Fibroblast of lung (primary cell): ENCODE measurements around the gene STARD10. TPM values are rescaled to one million over a fixed set of nuclear protein-coding genes. Genes with fewer than 3 reads are reported as not detected.

Experiments
- DNase-seq, 2 donors: peaks; one replicate each; pipeline versions ENCODE4 v3.0.0 to v3.0.0-alpha.2; 2010; ENCODE audit warnings: low read depth in 2 of 2
- H2AFZ ChIP-seq: 2 replicates; pipeline ENCODE4 v1.5.1; 2012; ENCODE audit warnings: low read length, control low read depth, inconsistent platforms
- H3K27ac ChIP-seq: 2 replicates; pipeline ENCODE4 v1.5.1; 2011; ENCODE audit warnings: low read length, control low read depth; ENCODE audit not compliant: insufficient read depth
- H3K27me3 ChIP-seq: 2 replicates; pipeline ENCODE4 v1.5.1; 2011; ENCODE audit warnings: mild to moderate bottlenecking, low read length; ENCODE audit not compliant: control insufficient read depth, insufficient read depth
- H3K36me3 ChIP-seq: 2 replicates; pipeline ENCODE4 v1.5.1; 2011; ENCODE audit warnings: low read length; ENCODE audit not compliant: control insufficient read depth, insufficient read depth
- H3K4me1 ChIP-seq: 2 replicates; pipeline ENCODE4 v1.5.1; 2011; ENCODE audit warnings: low read length; ENCODE audit not compliant: control insufficient read depth, insufficient read depth; ENCODE audit errors: extremely low read depth
- H3K4me2 ChIP-seq: 2 replicates; pipeline ENCODE4 v1.5.1; 2011; ENCODE audit warnings: low read length, control low read depth; ENCODE audit not compliant: insufficient read depth; ENCODE audit errors: extremely low read depth
- H3K4me3 ChIP-seq, 4 experiments: fragments of 200-600 bp in 1 of 4; sonication (generic) in 1 of 4; replicated peaks in 1 of 4; 2 replicates each; pipeline ENCODE4 v1.5.1; 2011 to 2016; ENCODE audit warnings: low read length in 4 of 4, low read depth in 3 of 4, mild to moderate bottlenecking in 3 of 4, control low read depth in 2 of 4, inconsistent platforms in 1 of 4, mixed read lengths in 1 of 4; ENCODE audit not compliant: insufficient read depth in 1 of 4; ENCODE audit errors: control extremely low read depth in 1 of 4
- H3K79me2 ChIP-seq: 2 replicates; pipeline ENCODE4 v1.5.1; 2012; ENCODE audit warnings: mild to moderate bottlenecking, low read length, inconsistent platforms; ENCODE audit not compliant: control insufficient read depth, insufficient read depth
- H3K9ac ChIP-seq: 2 replicates; pipeline ENCODE4 v1.5.1; 2011; ENCODE audit warnings: mild to moderate bottlenecking, low read length, control low read depth; ENCODE audit not compliant: insufficient read depth
- H3K9me3 ChIP-seq: 2 replicates; pipeline ENCODE4 v1.5.1; 2012; ENCODE audit warnings: low read depth, low read length; ENCODE audit not compliant: control insufficient read depth, insufficient read depth
- H4K20me1 ChIP-seq: 2 replicates; pipeline ENCODE4 v1.5.1; 2011; ENCODE audit warnings: low read length; ENCODE audit not compliant: control insufficient read depth, insufficient read depth; ENCODE audit errors: extremely low read depth
- CTCF ChIP-seq, 2 donors: IDR thresholded peaks in 1 of 2; conservative IDR thresholded peaks in 1 of 2; 1 replicate in 1 of 2; 2 replicates in 1 of 2; pipeline ENCODE4 v1.5.1; 2011 to 2012; ENCODE audit warnings: low read length in 2 of 2, control low read depth in 1 of 2, inconsistent platforms in 1 of 2, low read depth in 1 of 2, mild to moderate bottlenecking in 1 of 2
- EZH2 ChIP-seq: IDR thresholded peaks from 2 replicates; pipeline ENCODE4 v1.5.1; 2012; ENCODE audit warnings: low read length, control low read depth, mild to moderate bottlenecking; ENCODE audit errors: missing control alignments
- polyA plus RNA-seq, 2 donors: library from polyadenylated mRNA; depleted of rRNA in 1 of 2; stranded (reverse) in 1 of 2; unstranded in 1 of 2; fragments of >200 nt; gene quantifications; 2 replicates each; pipeline ENCODE4 v1.2.1, GENCODE V29; 2011 to 2012; ENCODE audit warnings: missing spikeins in 1 of 2
- total RNA-seq: library from RNA; depleted of rRNA; stranded (reverse); fragments of >200 nt; gene quantifications from 2 replicates; pipeline ENCODE4 v1.2.1, GENCODE V29; 2014

The STARD10 gene
- total and polyA plus RNA-seq, 2 donors (not counting 1 experiment from before 2014, with no cell fraction given): 20.7 to 32.0 TPM

DNA sequence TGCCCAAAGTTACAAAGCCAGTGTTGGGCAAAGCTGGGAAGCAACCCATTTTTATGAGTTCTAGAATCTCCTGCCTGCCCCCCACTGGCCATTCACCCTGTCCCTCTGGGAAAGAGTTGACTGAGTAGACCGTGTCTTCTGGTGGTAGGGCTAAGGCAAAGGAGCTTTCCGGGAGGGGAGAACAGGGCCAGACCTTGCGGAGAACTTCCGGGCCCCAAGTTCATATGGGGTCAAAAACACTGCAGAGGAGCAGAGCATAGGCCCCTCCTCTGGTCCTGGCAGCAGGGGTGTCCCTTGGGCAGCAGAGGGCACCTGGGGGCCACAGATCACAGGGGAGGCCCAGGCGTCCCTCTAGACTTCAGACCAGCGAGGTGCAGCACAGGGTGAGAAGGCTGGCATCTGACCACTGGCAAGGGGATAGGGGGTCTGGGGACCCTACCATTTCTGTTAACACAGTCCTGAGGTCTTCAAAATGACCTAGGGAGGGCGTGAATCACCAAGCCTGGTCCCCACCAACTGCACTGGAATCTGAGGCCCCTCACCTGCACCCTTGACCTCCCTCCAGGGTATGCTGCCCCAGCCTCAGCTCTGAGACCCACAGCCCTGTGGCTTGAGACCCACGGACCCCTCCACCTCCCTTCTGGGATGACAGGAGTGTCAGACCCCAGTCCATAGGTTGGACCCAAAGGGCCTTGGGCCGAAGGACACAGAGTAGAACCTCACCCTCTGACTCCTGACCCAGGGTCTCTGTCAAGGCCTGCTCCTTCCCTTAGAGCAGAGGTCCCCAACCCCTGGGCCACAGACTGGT is 40.3 kb downstream of the STARD10 start:
- peak; percentile 10 to 19 for TF ChIP-seq CTCF (conservative IDR thresholded peaks at IDR 0.05 in 1 of 2, IDR thresholded peaks at IDR 0.05 in 1 of 2; ENCODE audit: low read depth in 1 of 2, low read length in 2 of 2)
- TF ChIP-seq EZH2: no peak
- Histone ChIP-seq H3K9ac (no peak overlapping the region), H3K4me2 (no peak overlapping the region), H3K27ac (no peak overlapping the region), H2AFZ (no peak overlapping the region), H3K4me1 (peaks cover 11% of the 10 kb centered on the region), H3K9me3 (no peaks in the 10 kb centered on the region), H4K20me1 (no peaks in the 10 kb centered on the region), H3K4me3 (no peak overlapping the region), H3K79me2 (peaks cover 11% of the 10 kb centered on the region), H3K27me3 (no peaks in the 10 kb centered on the region), H3K36me3 (no peaks in the 10 kb centered on the region)
- DNase-seq: no peak

GRCh38 chr11:72752088-72752914 is 41.5 kb downstream of the STARD10 start, which contains the start of gene ARAP1:
TSS of gene ARAP1 (minus strand) at chr11:72752408. CDS start at chr11:72727128, 25,280 bp downstream.
- peak within 1 kb of the TSS; percentile 59 for H2AFZ ChIP-seq
- peaks cover 6% of the 10 kb centered on the region for H3K4me1 ChIP-seq
- H3K27ac ChIP-seq: peak within 1 kb of the TSS; percentile 44
- no peaks in the 10 kb centered on the region for H3K9me3 ChIP-seq
- no peaks in the 10 kb centered on the region for H4K20me1 ChIP-seq
- H3K9ac ChIP-seq: peak within 1 kb of the TSS; percentile 61
- peak; percentile 65 to 81 for DNase-seq
- H3K4me3 ChIP-seq: peak within 1 kb of the TSS; percentile 69 to 83 (median 80)
- H3K27me3 ChIP-seq: no peaks in the 10 kb centered on the region
- no peaks in the 10 kb centered on the region for H3K36me3 ChIP-seq
- peaks cover 11% of the 10 kb centered on the region for H3K79me2 ChIP-seq
- H3K4me2 ChIP-seq: peak within 1 kb of the TSS; percentile 94
- TF ChIP-seq EZH2: no peak
- peak in 1 of 2 donors; percentile 5 for TF ChIP-seq CTCF (conservative IDR thresholded peaks at IDR 0.05 in 1 of 2, IDR thresholded peaks at IDR 0.05 in 1 of 2; ENCODE audit: low read depth in 1 of 2, low read length in 2 of 2)
